ENCODE results near the gene ARFGEF2.
"Not testable (repeated sequence)": the region's sequence is repeated elsewhere in the genome, so short reads cannot be mapped to it uniquely, and the experiment has no call there.

The ARFGEF2 gene

GRCh38 chr20:48886194-48886593, 35.3 kb upstream of the ARFGEF2 start:
- Histone ChIP-seq H3K4me3 (ENCODE audit: insufficient read depth, low read depth, low read length) (no peak overlapping the region), H3K27ac (ENCODE audit: insufficient read depth, low read depth, low read length, poor library complexity, severe bottlenecking) (no peak overlapping the region), H3K9me3 (ENCODE audit: control insufficient read depth, low read length) (no peaks in the 10 kb centered on the region), H3K36me3 (ENCODE audit: control insufficient read depth, insufficient read depth, low read length) (no peaks in the 10 kb centered on the region), H3K4me1 (ENCODE audit: control insufficient read depth, insufficient read depth, low read length) (no peaks in the 10 kb centered on the region), H3K27me3 (ENCODE audit: control insufficient read depth, insufficient read depth, low read length, poor library complexity, severe bottlenecking) (no peaks in the 10 kb centered on the region)
- 84 to 94% methylated on average over 3 of the region's 3 CpGs for WGBS, 2 experiments

- no peaks in the 10 kb centered on the region for H3K4me1 ChIP-seq (ENCODE audit: control insufficient read depth, insufficient read depth, low read length)
- no peaks in the 10 kb centered on the region for H3K36me3 ChIP-seq (ENCODE audit: control insufficient read depth, insufficient read depth, low read length)
- 81 to 89% methylated on average over 2 of the region's 2 CpGs for WGBS, 2 experiments
- no peaks in the 10 kb centered on the region for H3K9me3 ChIP-seq (ENCODE audit: control insufficient read depth, low read length)
- no peaks in the 10 kb centered on the region for H3K27me3 ChIP-seq (ENCODE audit: control insufficient read depth, insufficient read depth, low read length, poor library complexity, severe bottlenecking)
- no peak overlapping the region for H3K27ac ChIP-seq (ENCODE audit: insufficient read depth, low read depth, low read length, poor library complexity, severe bottlenecking)
- no peak overlapping the region for H3K4me3 ChIP-seq (ENCODE audit: insufficient read depth, low read depth, low read length)
These were observed 34.7 kb upstream of the ARFGEF2 start for GRCh38 chr20:48886811-48887210.

GRCh38 chr20:48888517-48888916, 33.0 kb upstream of the ARFGEF2 start:
- not testable (repeated sequence) for H3K4me1 ChIP-seq (ENCODE audit: control insufficient read depth, insufficient read depth, low read length); H3K27ac ChIP-seq (ENCODE audit: insufficient read depth, low read depth, low read length, poor library complexity, severe bottlenecking); H3K9me3 ChIP-seq (ENCODE audit: control insufficient read depth, low read length); H3K27me3 ChIP-seq (ENCODE audit: control insufficient read depth, insufficient read depth, low read length, poor library complexity, severe bottlenecking); H3K36me3 ChIP-seq (ENCODE audit: control insufficient read depth, insufficient read depth, low read length); H3K4me3 ChIP-seq (ENCODE audit: insufficient read depth, low read depth, low read length)
- WGBS, 2 experiments: 88 to 94% methylated on average over 5 to 6 of the region's 6 CpGs

GRCh38 chr20:48889140-48889790, 32.2 kb upstream of the ARFGEF2 start:
- H3K4me1 ChIP-seq (ENCODE audit: control insufficient read depth, insufficient read depth, low read length): no peaks in the 10 kb centered on the region
- no peaks in the 10 kb centered on the region for H3K27me3 ChIP-seq (ENCODE audit: control insufficient read depth, insufficient read depth, low read length, poor library complexity, severe bottlenecking)
- H3K9me3 ChIP-seq (ENCODE audit: control insufficient read depth, low read length): no peaks in the 10 kb centered on the region
- H3K36me3 ChIP-seq (ENCODE audit: control insufficient read depth, insufficient read depth, low read length): no peaks in the 10 kb centered on the region
- H3K27ac ChIP-seq (ENCODE audit: insufficient read depth, low read depth, low read length, poor library complexity, severe bottlenecking): no peak overlapping the region
- no peak overlapping the region for H3K4me3 ChIP-seq (ENCODE audit: insufficient read depth, low read depth, low read length)
- 88 to 93% methylated on average over 3 of the region's 3 CpGs for WGBS, 2 experiments

- WGBS, 2 experiments: 74 to 80% methylated on average over 4 of the region's 4 CpGs
These were observed 30.1 kb upstream of the ARFGEF2 start for GRCh38 chr20:48891235-48892048.

GRCh38 chr20:48892049-48892470, 29.5 kb upstream of the ARFGEF2 start:
- H3K36me3 ChIP-seq (ENCODE audit: control insufficient read depth, insufficient read depth, low read length): no peaks in the 10 kb centered on the region
- H3K4me1 ChIP-seq (ENCODE audit: control insufficient read depth, insufficient read depth, low read length): no peaks in the 10 kb centered on the region
- no peak overlapping the region for H3K27ac ChIP-seq (ENCODE audit: insufficient read depth, low read depth, low read length, poor library complexity, severe bottlenecking)
- no peaks in the 10 kb centered on the region for H3K27me3 ChIP-seq (ENCODE audit: control insufficient read depth, insufficient read depth, low read length, poor library complexity, severe bottlenecking)
- H3K9me3 ChIP-seq (ENCODE audit: control insufficient read depth, low read length): no peaks in the 10 kb centered on the region
- H3K4me3 ChIP-seq (ENCODE audit: insufficient read depth, low read depth, low read length): no peak overlapping the region
- WGBS, 2 experiments: 77 to 79% methylated on average over 3 of the region's 3 CpGs

More at GRCh38 chr20:48891235-48892048, 30.1 kb upstream of the ARFGEF2 start:
- H3K27ac ChIP-seq (ENCODE audit: insufficient read depth, low read depth, low read length, poor library complexity, severe bottlenecking): no peak overlapping the region
- H3K4me3 ChIP-seq (ENCODE audit: insufficient read depth, low read depth, low read length): no peak overlapping the region
- no peaks in the 10 kb centered on the region for H3K27me3 ChIP-seq (ENCODE audit: control insufficient read depth, insufficient read depth, low read length, poor library complexity, severe bottlenecking)
- H3K9me3 ChIP-seq (ENCODE audit: control insufficient read depth, low read length): no peaks in the 10 kb centered on the region
- H3K36me3 ChIP-seq (ENCODE audit: control insufficient read depth, insufficient read depth, low read length): no peaks in the 10 kb centered on the region
- no peaks in the 10 kb centered on the region for H3K4me1 ChIP-seq (ENCODE audit: control insufficient read depth, insufficient read depth, low read length)

- H3K9me3 ChIP-seq (ENCODE audit: control insufficient read depth, low read length): no peaks in the 10 kb centered on the region
- H3K27me3 ChIP-seq (ENCODE audit: control insufficient read depth, insufficient read depth, low read length, poor library complexity, severe bottlenecking): no peaks in the 10 kb centered on the region
- no peak overlapping the region for H3K27ac ChIP-seq (ENCODE audit: insufficient read depth, low read depth, low read length, poor library complexity, severe bottlenecking)
- H3K4me1 ChIP-seq (ENCODE audit: control insufficient read depth, insufficient read depth, low read length): no peaks in the 10 kb centered on the region
- H3K36me3 ChIP-seq (ENCODE audit: control insufficient read depth, insufficient read depth, low read length): no peaks in the 10 kb centered on the region
- H3K4me3 ChIP-seq (ENCODE audit: insufficient read depth, low read depth, low read length): no peak overlapping the region
- 81 to 84% methylated on average over 2 of the region's 2 CpGs for WGBS, 2 experiments
These were observed 28.6 kb upstream of the ARFGEF2 start for GRCh38 chr20:48892891-48893290.

GRCh38 chr20:48893374-48893773, 28.1 kb upstream of the ARFGEF2 start:
- no peaks in the 10 kb centered on the region for H3K27me3 ChIP-seq (ENCODE audit: control insufficient read depth, insufficient read depth, low read length, poor library complexity, severe bottlenecking)
- H3K27ac ChIP-seq (ENCODE audit: insufficient read depth, low read depth, low read length, poor library complexity, severe bottlenecking): no peak overlapping the region
- H3K36me3 ChIP-seq (ENCODE audit: control insufficient read depth, insufficient read depth, low read length): no peaks in the 10 kb centered on the region
- H3K4me3 ChIP-seq (ENCODE audit: insufficient read depth, low read depth, low read length): no peak overlapping the region
- H3K4me1 ChIP-seq (ENCODE audit: control insufficient read depth, insufficient read depth, low read length): no peaks in the 10 kb centered on the region
- H3K9me3 ChIP-seq (ENCODE audit: control insufficient read depth, low read length): no peaks in the 10 kb centered on the region

GRCh38 chr20:48897305-48898010, 24.1 kb upstream of the ARFGEF2 start:
- WGBS, 2 experiments: 84 to 87% methylated on average over 4 of the region's 4 CpGs
- H3K27ac ChIP-seq (ENCODE audit: insufficient read depth, low read depth, low read length, poor library complexity, severe bottlenecking): no peak overlapping the region
- no peaks in the 10 kb centered on the region for H3K4me1 ChIP-seq (ENCODE audit: control insufficient read depth, insufficient read depth, low read length)
- H3K36me3 ChIP-seq (ENCODE audit: control insufficient read depth, insufficient read depth, low read length): no peaks in the 10 kb centered on the region
- no peak overlapping the region for H3K4me3 ChIP-seq (ENCODE audit: insufficient read depth, low read depth, low read length)
- H3K27me3 ChIP-seq (ENCODE audit: control insufficient read depth, insufficient read depth, low read length, poor library complexity, severe bottlenecking): no peaks in the 10 kb centered on the region
- no peaks in the 10 kb centered on the region for H3K9me3 ChIP-seq (ENCODE audit: control insufficient read depth, low read length)

GRCh38 chr20:48898210-48898609, 23.3 kb upstream of the ARFGEF2 start:
- Histone ChIP-seq H3K36me3 (ENCODE audit: control insufficient read depth, insufficient read depth, low read length) (no peaks in the 10 kb centered on the region), H3K27ac (ENCODE audit: insufficient read depth, low read depth, low read length, poor library complexity, severe bottlenecking) (no peak overlapping the region), H3K27me3 (ENCODE audit: control insufficient read depth, insufficient read depth, low read length, poor library complexity, severe bottlenecking) (no peaks in the 10 kb centered on the region), H3K4me3 (ENCODE audit: insufficient read depth, low read depth, low read length) (no peak overlapping the region), H3K4me1 (ENCODE audit: control insufficient read depth, insufficient read depth, low read length) (no peaks in the 10 kb centered on the region), H3K9me3 (ENCODE audit: control insufficient read depth, low read length) (no peaks in the 10 kb centered on the region)
- 90% methylated on average over 10 of the region's 10 CpGs for WGBS, 2 experiments
